Stomach (tissue), 9 donors: ENCODE measurements around the gene MEN1. TPM values are rescaled to one million over a fixed set of nuclear protein-coding genes. Genes with fewer than 3 reads are reported as not detected.

Source experiments
- DNase-seq, 2 donors: peaks; one replicate each; pipeline versions ENCODE4 v3.0.0 to v3.0.0-alpha.2; 2013 to 2019
- H3K27ac ChIP-seq, 5 donors: fragments of 200-600 bp in 4 of 5; sonication (generic) in 4 of 5; one replicate each; pipeline ENCODE4 v1.5.1; 2013 to 2019; ENCODE audit warnings: mild to moderate bottlenecking in 1 of 5, moderate library complexity in 1 of 5
- H3K27me3 ChIP-seq, 3 donors: fragments of 200-600 bp; sonication (generic); one replicate each; pipeline ENCODE4 v1.5.1; 2017 to 2019; ENCODE audit warnings: mixed run types in 1 of 3
- H3K36me3 ChIP-seq, 4 donors: fragments of 200-600 bp; sonication (generic); 1 replicate in 3 of 4; 2 replicates in 1 of 4; pipeline ENCODE4 v1.5.1; 2016 to 2019
- H3K4me1 ChIP-seq, 4 donors: fragments of 200-600 bp; sonication (generic); one replicate each; pipeline ENCODE4 v1.5.1; 2016 to 2019
- H3K4me3 ChIP-seq, 4 donors: fragments of 200-600 bp; sonication (generic) in 3 of 4; one replicate each; pipeline ENCODE4 v1.5.1; 2016 to 2019; ENCODE audit warnings: mild to moderate bottlenecking in 1 of 4
- H3K9me3 ChIP-seq, 4 donors: fragments of 200-600 bp; sonication (generic); one replicate each; pipeline ENCODE4 v1.5.1; 2016 to 2019
- CTCF ChIP-seq, 7 experiments: fragments of 450-650 bp in 4 of 7; fragments of 200-600 bp in 3 of 7; sonication (generic) in 3 of 7; IDR thresholded peaks; one replicate each; pipeline ENCODE4 v1.5.1; 2016 to 2019; ENCODE audit warnings: antibody characterized with exemption in 7 of 7, control low read depth in 2 of 7, mild to moderate bottlenecking in 1 of 7
- EP300 ChIP-seq: sonication (generic); formaldehyde crosslinking; IDR thresholded peaks from one replicate; pipeline ENCODE4 v1.6.1; 2017; ENCODE audit warnings: antibody characterized with exemption
- POLR2A ChIP-seq, 4 donors: fragments of 450-650 bp; IDR thresholded peaks; one replicate each; pipeline ENCODE4 v1.6.1; 2016; ENCODE audit warnings: antibody characterized with exemption in 4 of 4, control low read depth in 2 of 4, mild to moderate bottlenecking in 1 of 4, moderate library complexity in 1 of 4
- POLR2AphosphoS5 ChIP-seq, 3 donors: sonication (generic); formaldehyde crosslinking; IDR thresholded peaks; one replicate each; pipeline ENCODE4 v1.6.1; 2016; ENCODE audit warnings: antibody characterized with exemption in 3 of 3
- WGBS, 5 donors: extraction: QIAGEN DNeasy Blood & Tissue Kit in 3 of 5; methylation state at CpG; one replicate each; pipeline versions ENCODE4 v1.1.5 to v1.1.7; 2013 to 2018; 5-methylcytosine and 5-hydroxymethylcytosine counted together
- intact Hi-C: fragments of 100-400 bp; cut with DNase I; formaldehyde crosslinking; loops from one replicate; pipeline ENCODE4 v1.15.1; 2023; ENCODE audit warnings: low total_unique reads
- polyA plus RNA-seq, 3 donors: library from polyadenylated mRNA; stranded (reverse); fragments of 200-250 nt; gene quantifications; one replicate each; pipeline ENCODE4 v1.2.3, GENCODE V29; 2013
- total RNA-seq, 5 donors: library from RNA; depleted of rRNA; stranded (reverse); fragments of >200 nt; gene quantifications; one replicate each; pipeline versions ENCODE4 v1.1.0 to v1.2.3, GENCODE V29; 2014 to 2016
- donor health status: healthy with polysubstance abuse.
- donor health status: Bipolar disorder and iron deficiency.
- donor health status: healthy.

Gene MEN1
- total and polyA plus RNA-seq, 8 donors: 9.4 to 62.5 (median 15.9) TPM

GRCh38 chr11:64834031-64834722 lies 23.8 kb upstream of the MEN1 start:
- Histone ChIP-seq H3K4me1 (peaks cover 0 to 16% (median 9%) of the 10 kb centered on the region in 4 donors), H3K27me3 (no peaks in the 10 kb centered on the region), H3K9me3 (no peaks in the 10 kb centered on the region), H3K4me3 (no peak overlapping the region), H3K36me3 (peaks cover 6 to 86% (median 76%) of the 10 kb centered on the region in 4 donors), H3K27ac (peak overlapping the region in 1 of 5 donors; percentile 73)
- DNase-seq: no peak
- intact Hi-C loops: no loop called here
- WGBS, 5 donors: 89 to 99% (median 96%) methylated on average over 10 to 25 of the region's 25 CpGs
- TF ChIP-seq POLR2A (IDR thresholded peaks at IDR 0.05) (no peak), CTCF (IDR thresholded peaks at IDR 0.05) (no peak), POLR2AphosphoS5 (IDR thresholded peaks at IDR 0.05) (no peak), EP300 (no peak)

- Histone ChIP-seq H3K4me1 (peaks cover 0 to 16% (median 9%) of the 10 kb centered on the region in 4 donors), H3K36me3 (peaks cover 3 to 86% (median 76%) of the 10 kb centered on the region in 4 donors), H3K27me3 (no peaks in the 10 kb centered on the region), H3K4me3 (no peak overlapping the region), H3K27ac (no peak overlapping the region), H3K9me3 (no peaks in the 10 kb centered on the region)
- WGBS, 5 donors: 84 to 93% (median 90%) methylated on average over 6 to 10 of the region's 10 CpGs
- TF ChIP-seq POLR2A (IDR thresholded peaks at IDR 0.05) (no peak), CTCF (IDR thresholded peaks at IDR 0.05) (no peak), EP300 (no peak), POLR2AphosphoS5 (IDR thresholded peaks at IDR 0.05) (no peak)
- no peak for DNase-seq
- intact Hi-C loops: no loop called here
Measured at GRCh38 chr11:64833509-64833908, 23.2 kb upstream of the MEN1 start.

GRCh38 chr11:64833198-64833502 lies 22.8 kb upstream of the MEN1 start:
- Histone ChIP-seq H3K4me1 (peaks cover 0 to 16% (median 9%) of the 10 kb centered on the region in 4 donors), H3K27me3 (no peaks in the 10 kb centered on the region), H3K9me3 (no peaks in the 10 kb centered on the region), H3K27ac (no peak overlapping the region), H3K4me3 (no peak overlapping the region), H3K36me3 (peaks cover 0 to 86% (median 76%) of the 10 kb centered on the region in 4 donors)
- intact Hi-C loops: no loop called here
- TF ChIP-seq EP300: no peak
- no peak for TF ChIP-seq CTCF (IDR thresholded peaks at IDR 0.05)
- no peak for TF ChIP-seq POLR2AphosphoS5 (IDR thresholded peaks at IDR 0.05)
- no peak for TF ChIP-seq POLR2A (IDR thresholded peaks at IDR 0.05)
- no peak for DNase-seq
- WGBS, 5 donors: 86 to 96% (median 93%) methylated on average over 10 to 12 of the region's 12 CpGs

GRCh38 chr11:64832467-64833197 lies 22.3 kb upstream of the MEN1 start:
- DNase-seq: no peak
- TF ChIP-seq POLR2A (IDR thresholded peaks at IDR 0.05) (no peak), POLR2AphosphoS5 (IDR thresholded peaks at IDR 0.05) (no peak), EP300 (no peak), CTCF (IDR thresholded peaks at IDR 0.05) (no peak)
- peaks cover 0 to 16% (median 9%) of the 10 kb centered on the region in 4 donors for H3K4me1 ChIP-seq
- peaks cover 0 to 85% (median 75%) of the 10 kb centered on the region in 4 donors for H3K36me3 ChIP-seq
- intact Hi-C loops: no loop called here
- H3K27me3 ChIP-seq: no peaks in the 10 kb centered on the region
- WGBS, 5 donors: 89 to 95% (median 94%) methylated on average over 13 to 21 of the region's 21 CpGs
- H3K27ac ChIP-seq: no peak overlapping the region
- H3K9me3 ChIP-seq: no peaks in the 10 kb centered on the region
- H3K4me3 ChIP-seq: no peak overlapping the region
